HG03469 (cell line): ENCODE results near the gene RPS6KA2.
A peak's percentile ranks its signal among the peaks of the same experiment; 100 is the strongest.
"Not testable (repeated sequence)": the region's sequence is repeated elsewhere in the genome, so short reads cannot be mapped to it uniquely, and the experiment has no call there.

Experiments used
- ATAC-seq: cut with Tn5 transposase; IDR thresholded peaks from one replicate; pipeline ENCODE4 v1.9.1; 2021; ENCODE audit warnings: mild to moderate bottlenecking, moderate library complexity, moderate number of reproducible peaks; ENCODE audit not compliant: unreplicated experiment

The RPS6KA2 gene

GRCh38 chr6:166539011-166539385 lies 88.1 kb downstream of the RPS6KA2 start:
- not testable (repeated sequence) for ATAC-seq

GRCh38 chr6:166538297-166539010 lies 88.6 kb downstream of the RPS6KA2 start:
- no peak for ATAC-seq

DNA sequence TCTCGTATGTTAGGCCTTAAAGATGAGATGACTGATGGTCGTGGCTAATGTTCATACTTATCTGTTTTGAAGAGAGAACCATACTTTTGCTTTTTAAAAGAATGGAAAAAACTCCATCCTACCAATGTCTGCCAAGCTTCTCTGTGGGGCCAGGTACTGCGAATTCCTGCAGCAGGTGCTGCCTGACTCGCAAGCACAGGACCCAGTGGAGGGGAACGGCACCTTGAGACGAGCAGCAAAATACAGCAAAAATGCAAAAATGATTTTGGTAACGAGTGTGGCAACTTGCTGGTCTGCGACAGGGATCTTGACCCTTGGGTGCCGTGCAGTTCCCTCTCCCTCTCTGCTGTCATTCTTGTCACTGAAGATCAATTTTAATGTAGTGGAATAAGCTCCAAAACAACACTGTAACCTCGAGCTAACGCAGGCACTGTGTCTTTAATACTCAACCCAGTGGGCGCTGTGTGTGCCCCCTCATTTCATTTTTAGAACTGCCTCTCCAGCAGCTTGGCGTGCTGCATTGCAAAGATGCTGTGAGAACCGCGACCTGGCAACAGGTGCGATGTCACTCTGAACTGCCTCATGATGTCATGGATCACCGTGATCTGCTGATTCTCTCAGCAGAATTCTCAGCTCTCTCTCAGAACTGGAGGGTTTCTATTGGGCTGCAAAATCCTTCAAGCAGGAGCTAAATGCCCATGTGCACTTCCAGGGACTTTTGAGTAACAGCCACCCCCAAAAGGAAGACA lies 92.2 kb downstream of the RPS6KA2 start:
- no peak for ATAC-seq

- no peak for ATAC-seq
Measured at GRCh38 chr6:166533205-166533824, 93.7 kb downstream of the RPS6KA2 start.

DNA sequence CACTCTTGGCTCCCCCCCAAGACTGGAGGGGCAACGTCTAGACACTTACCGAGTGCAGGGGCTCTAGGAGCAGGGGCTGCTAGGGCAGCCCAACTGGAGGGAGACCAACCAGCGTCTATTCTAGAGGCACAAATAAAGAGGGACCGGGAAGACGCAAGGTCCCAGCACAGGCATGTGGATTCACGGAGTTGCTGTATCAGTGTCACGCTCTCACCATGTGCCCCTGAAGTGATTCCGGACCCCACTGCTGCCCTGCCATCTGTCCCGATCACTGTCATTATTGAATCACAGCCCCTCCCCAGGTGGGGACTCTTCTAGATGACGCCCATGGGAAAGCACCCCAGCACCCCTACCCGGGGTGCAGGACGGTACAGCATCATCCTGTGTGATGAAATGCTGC lies 94.7 kb downstream of the RPS6KA2 start:
- ATAC-seq: no peak

- ATAC-seq: no peak
Measured at GRCh38 chr6:166530211-166531095, 96.6 kb downstream of the RPS6KA2 start.

DNA sequence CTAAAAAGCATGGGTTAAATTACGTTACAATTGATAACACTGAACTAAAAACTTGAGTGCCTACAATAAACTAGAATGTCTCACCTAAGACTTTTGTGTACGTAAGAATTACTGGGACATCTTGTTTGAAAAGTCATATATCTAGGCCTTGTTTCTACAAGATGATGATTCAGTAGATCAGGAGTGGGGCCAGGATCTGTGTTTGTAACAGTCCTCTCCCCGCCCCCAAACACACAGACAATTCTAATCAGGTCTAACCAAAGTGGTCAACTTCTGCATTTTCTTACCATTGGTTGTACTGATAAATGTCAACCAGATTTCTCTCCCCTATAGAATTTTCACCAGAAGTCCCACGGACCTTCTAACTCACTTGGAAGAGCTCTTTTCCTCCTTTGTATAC lies 97.5 kb downstream of the RPS6KA2 start:
- no peak for ATAC-seq

DNA sequence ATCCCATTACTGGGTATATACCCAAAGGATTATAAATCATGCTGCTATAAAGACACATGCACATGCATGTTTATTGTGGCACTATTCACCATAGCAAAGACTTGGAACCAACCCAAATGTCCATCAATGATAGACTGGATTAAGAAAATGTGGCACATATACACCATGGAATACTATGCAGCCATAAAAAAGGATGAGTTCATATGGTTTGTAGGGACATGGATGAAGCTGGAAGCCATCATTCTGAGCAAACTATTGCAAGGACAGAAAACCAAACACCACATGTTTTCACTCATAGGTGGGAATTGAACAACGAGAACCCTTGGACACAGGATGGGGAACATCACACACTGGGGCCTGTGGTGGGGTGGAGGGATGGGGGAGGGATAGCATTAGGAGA lies 98.0 kb downstream of the RPS6KA2 start:
- ATAC-seq: not testable (repeated sequence)

DNA sequence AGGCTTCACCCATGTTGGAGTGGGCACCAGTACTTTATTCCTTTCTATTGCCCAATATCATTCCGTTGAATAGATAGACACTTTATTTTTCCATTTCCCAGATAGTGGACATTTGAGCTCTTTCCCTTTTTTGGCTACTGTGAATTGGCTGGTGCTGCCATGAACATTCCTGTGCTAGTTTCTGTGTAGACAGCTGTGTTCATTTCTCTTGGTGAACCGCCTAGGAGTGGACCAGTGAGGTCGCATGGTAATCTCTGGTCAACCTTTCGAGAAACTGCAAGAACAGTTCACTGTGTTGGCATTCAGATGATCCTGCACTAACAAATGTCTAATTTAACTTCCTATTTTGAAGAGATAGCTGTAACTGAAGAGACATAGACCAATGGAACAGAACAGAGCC lies 99.2 kb downstream of the RPS6KA2 start:
- no peak for ATAC-seq

GRCh38 chr6:166526937-166527336 lies 100.1 kb downstream of the RPS6KA2 start:
- no peak for ATAC-seq

- no peak for ATAC-seq
Measured at GRCh38 chr6:166525567-166525966, 101.5 kb downstream of the RPS6KA2 start.

- ATAC-seq: no peak
Measured at GRCh38 chr6:166523782-166524559, 103.1 kb downstream of the RPS6KA2 start.

GRCh38 chr6:166520905-166521834 lies 105.9 kb downstream of the RPS6KA2 start:
- ATAC-seq: no peak

DNA sequence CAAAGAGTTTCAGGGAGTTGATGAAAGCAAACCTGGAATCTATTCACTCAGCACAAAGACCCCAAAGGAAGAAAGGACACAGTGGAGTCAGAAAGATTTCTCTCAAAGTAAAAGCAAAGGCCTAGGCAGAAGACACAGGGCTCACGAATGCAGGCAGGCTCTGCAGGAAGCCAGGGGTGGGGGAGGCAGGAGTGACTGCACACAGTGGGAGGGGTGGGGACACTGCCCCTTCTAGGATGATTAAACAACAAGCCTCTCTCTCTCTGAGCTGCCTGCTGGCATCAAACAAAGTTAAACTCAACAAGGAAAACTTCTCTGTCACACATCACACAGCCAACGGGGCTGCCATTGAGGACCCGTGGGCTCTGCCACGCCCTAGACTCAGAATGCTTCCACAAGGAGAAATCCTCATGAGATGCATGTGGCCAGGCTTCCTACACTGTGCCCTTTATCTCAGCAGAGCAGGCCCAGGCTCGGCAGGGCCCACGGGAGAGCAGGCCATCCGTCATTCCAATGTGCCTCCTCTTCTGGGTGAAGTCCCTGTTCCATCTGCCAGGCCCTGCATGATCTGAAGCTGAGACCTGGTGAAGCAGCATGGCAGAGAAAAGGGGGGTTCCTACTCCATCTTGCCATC lies 110.7 kb downstream of the RPS6KA2 start:
- no peak for ATAC-seq

DNA sequence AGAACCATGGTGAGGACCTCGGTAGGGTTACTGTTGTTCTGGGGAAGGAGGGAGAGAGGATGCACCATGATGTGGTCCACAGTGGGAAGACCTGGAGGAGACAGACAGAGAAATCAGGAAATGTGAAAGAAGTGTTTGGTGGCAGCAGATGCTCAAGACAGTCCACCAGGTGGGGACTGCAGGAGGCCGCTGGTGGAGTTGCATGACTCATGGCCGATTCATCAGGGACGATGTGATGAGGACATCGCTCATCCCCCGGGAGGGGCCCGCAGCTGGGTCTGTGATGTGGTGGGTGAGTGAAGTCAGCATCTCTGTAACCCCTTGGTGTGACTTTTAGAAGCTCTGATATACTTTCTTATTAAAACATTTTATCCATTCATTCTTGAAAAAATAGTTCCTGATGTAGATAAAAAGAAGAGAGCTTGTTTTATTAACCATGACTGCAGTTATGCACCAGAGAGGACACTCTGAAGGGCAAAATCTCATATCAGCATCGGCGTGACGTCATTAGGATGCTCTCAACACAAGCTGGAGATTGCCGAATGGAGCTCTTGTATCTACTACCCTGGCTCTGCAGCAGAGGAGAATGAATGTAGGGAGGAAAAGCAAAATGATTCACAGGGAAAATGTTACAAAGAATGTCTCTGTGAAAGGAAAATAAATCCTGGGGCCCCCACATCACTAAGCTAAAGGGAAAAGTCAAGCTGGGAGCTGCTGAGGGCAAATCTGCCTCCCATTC lies 111.8 kb downstream of the RPS6KA2 start:
- ATAC-seq: no peak

DNA sequence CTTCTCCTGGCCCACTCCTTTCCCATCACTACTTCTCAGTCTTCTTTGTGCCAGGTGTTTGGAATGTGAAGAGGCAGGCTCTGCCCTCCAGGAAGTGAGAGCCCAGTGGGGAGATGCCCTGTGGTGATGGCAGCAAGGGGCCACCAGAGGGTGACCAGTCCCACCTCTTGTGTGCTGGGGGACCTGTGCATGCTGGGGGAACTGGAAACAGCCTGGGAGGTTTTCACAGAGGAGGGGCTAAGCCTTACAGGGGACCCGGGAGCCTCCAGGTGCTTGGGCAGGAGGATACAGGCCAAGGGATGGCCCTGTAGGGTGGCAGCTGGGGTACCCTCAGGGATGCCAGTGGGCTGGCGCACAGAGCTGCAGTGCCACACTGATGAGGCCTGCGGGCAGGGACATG lies 112.9 kb downstream of the RPS6KA2 start:
- ATAC-seq: no peak

DNA sequence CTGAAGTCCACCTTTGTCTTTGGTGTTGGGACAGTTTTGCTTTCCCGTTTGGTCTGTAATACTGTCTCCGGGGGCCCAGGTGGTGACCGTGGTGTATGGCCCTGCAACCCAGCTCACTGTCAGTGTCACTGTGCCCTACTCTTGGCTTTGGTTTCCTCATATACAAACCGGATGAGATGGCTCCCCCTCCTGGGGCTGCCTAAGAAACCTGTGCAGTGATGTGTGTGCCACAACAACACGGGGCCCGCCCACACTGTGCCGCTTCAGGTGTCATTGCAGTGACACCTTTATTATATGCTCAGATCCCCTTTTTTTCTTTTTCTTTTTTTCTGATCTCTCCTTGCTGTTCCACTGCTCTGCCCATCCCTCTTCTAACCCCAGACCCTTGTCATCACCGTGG lies 114.5 kb downstream of the RPS6KA2 start:
- peak; percentile 95 for ATAC-seq

DNA sequence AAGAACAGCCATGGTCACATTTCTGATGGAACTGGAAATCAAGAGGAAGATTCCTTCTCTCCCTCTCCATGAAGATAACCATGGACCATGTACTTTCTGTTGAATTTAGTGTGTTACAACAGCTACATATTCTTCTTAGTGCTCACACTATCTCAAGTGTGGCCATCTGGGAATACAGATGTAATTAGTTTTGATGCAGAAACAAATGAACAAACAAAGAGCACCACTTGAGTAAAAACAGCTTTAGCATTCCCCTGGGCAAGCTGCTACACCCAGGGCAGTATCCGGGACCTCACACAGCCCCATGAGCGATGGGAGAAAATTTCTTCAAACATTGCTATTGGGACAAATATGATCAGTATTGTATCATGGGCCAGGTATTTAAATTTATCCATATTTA lies 115.7 kb downstream of the RPS6KA2 start:
- no peak for ATAC-seq
